HepG2 (cell line): Measurements from ENCODE around the gene GNG3. TPM values are rescaled to one million over a fixed set of nuclear protein-coding genes. Genes with fewer than 3 reads are reported as not detected.
A peak's percentile ranks its signal among the peaks of the same experiment; 100 is the strongest.

ENCODE experiments used
- ATAC-seq: fragments of 200-7000 bp; cut with Tn5 transposase; 3 replicates; pipeline ENCODE4 v1.9.1; 2020; ENCODE audit warnings: mild to moderate bottlenecking, moderate library complexity
- BruUV-seq: library from RNA; stranded (reverse); fragments of 400-500 nt; replicated peaks from 2 replicates; lab custom pipeline; 2021; lab: Mats Ljungman, UMichigan
- CTCF ChIA-PET: fragments of 300-600 bp; formaldehyde crosslinking; extraction: SDS; loops from one replicate; lab custom pipeline; 2021; ENCODE audit warnings: low total read pairs, inconsistent platforms, low intra/inter-chr PET ratio; lab: Yijun Ruan, JAX
- POLR2A ChIA-PET: fragments of 350-600 bp; sonication (Branson Sonifier 250); formaldehyde crosslinking; loops from one replicate; lab custom pipeline; 2020; ENCODE audit warnings: antibody characterized with exemption, inconsistent platforms; lab: Yijun Ruan, JAX
- DNase-seq: peaks from one replicate; pipeline ENCODE4 v3.0.0-alpha.2; 2015; ENCODE audit warnings: low spot score
- FAIRE-seq: peaks from 3 replicates; lab custom pipeline; 2011; peaks lifted over from hg19 to GRCh38; lab: Jason Lieb, UNC
- H2AFZ ChIP-seq: one replicate; pipeline ENCODE4 v1.6.1; 2011; ENCODE audit warnings: low read length, inconsistent platforms
- H3K27ac ChIP-seq: fragments of 300-600 bp; 3 replicates; pipeline ENCODE4 v1.8.0; 2011; ENCODE audit warnings: mixed run types, mild to moderate bottlenecking, mixed read lengths, low read length, inconsistent platforms; ENCODE audit not compliant: insufficient read depth; ENCODE audit errors: extremely low read length
- H3K27me3 ChIP-seq, 2 experiments: fragments of 200-600 bp in 1 of 2; 2 replicates in 1 of 2; 3 replicates in 1 of 2; pipeline versions ENCODE4 v1.6.0 to v1.8.0; 2011; ENCODE audit warnings: low read length in 2 of 2, mild to moderate bottlenecking in 2 of 2, moderate library complexity in 2 of 2, inconsistent platforms in 1 of 2; ENCODE audit not compliant: insufficient read depth in 2 of 2, control insufficient read depth in 1 of 2
- H3K36me3 ChIP-seq, 2 experiments: fragments of 200-600 bp in 1 of 2; replicated peaks in 1 of 2; 2 replicates in 1 of 2; 3 replicates in 1 of 2; pipeline versions ENCODE4 v1.5.1 to v1.8.0; 2011; ENCODE audit warnings: low read length in 2 of 2, inconsistent platforms in 1 of 2; ENCODE audit not compliant: insufficient read depth in 2 of 2, control insufficient read depth in 1 of 2
- H3K4me1 ChIP-seq: 2 replicates; pipeline ENCODE4 v1.5.1; 2012; ENCODE audit warnings: low read length, inconsistent platforms; ENCODE audit not compliant: insufficient read depth
- H3K4me2 ChIP-seq: 2 replicates; pipeline ENCODE4 v1.6.0; 2011; ENCODE audit warnings: low read depth, low read length, inconsistent platforms
- H3K4me3 ChIP-seq, 3 experiments: fragments of 200-600 bp in 1 of 3; sonication (generic), shearing (Covaris generic) in 1 of 3; replicated peaks in 1 of 3; 2 replicates each; pipeline ENCODE4 v1.5.1; 2011 to 2016; ENCODE audit warnings: low read length in 3 of 3, inconsistent platforms in 2 of 3, low read depth in 2 of 3, mild to moderate bottlenecking in 2 of 3, control low read depth in 1 of 3, mixed read lengths in 1 of 3; ENCODE audit not compliant: insufficient read depth in 1 of 3
- H3K79me2 ChIP-seq: one replicate; pipeline ENCODE4 v1.6.1; 2011; ENCODE audit warnings: low read length, inconsistent platforms; ENCODE audit not compliant: insufficient read depth
- H3K9ac ChIP-seq: 2 replicates; pipeline ENCODE4 v1.6.0; 2011; ENCODE audit warnings: mild to moderate bottlenecking, low read depth, low read length, inconsistent platforms; ENCODE audit not compliant: insufficient read depth
- H3K9me3 ChIP-seq: 2 replicates; pipeline ENCODE4 v1.5.1; 2012; ENCODE audit warnings: mild to moderate bottlenecking, low read length
- H4K20me1 ChIP-seq: 2 replicates; pipeline ENCODE4 v1.6.0; 2011; ENCODE audit warnings: inconsistent platforms, mild to moderate bottlenecking, low read length, moderate library complexity; ENCODE audit not compliant: insufficient read depth
- MAZ ChIP-seq, 2 experiments: sonication (generic) in 1 of 2; formaldehyde crosslinking in 1 of 2; IDR thresholded peaks; 2 replicates each; pipeline versions ENCODE4 v1.5.0 to v1.6.1; 2012 to 2020; ENCODE audit warnings: low read depth in 2 of 2, mild to moderate bottlenecking in 2 of 2, borderline replicate concordance in 1 of 2, improper control_type of control experiment in 1 of 2, low read length in 1 of 2, missing genetic modification reagents in 1 of 2, moderate library complexity in 1 of 2
- NFATC3 ChIP-seq: sonication (generic); formaldehyde crosslinking; IDR thresholded peaks from 2 replicates; pipeline ENCODE4 v1.5.1; 2020; ENCODE audit warnings: mild to moderate bottlenecking, missing genetic modification reagents
- RBM22 ChIP-seq: fragments of 200-400 bp; formaldehyde crosslinking; optimal IDR thresholded peaks from 2 replicates; pipeline ENCODE3; 2017; ENCODE audit warnings: mild to moderate bottlenecking, low read length, moderate library complexity
- TEAD3 ChIP-seq: optimal IDR thresholded peaks from 2 replicates; pipeline ENCODE3; 2016; ENCODE audit warnings: borderline replicate concordance
- ZFP90 ChIP-seq: sonication (generic); formaldehyde crosslinking; IDR thresholded peaks from 2 replicates; pipeline ENCODE4 v1.8.0; 2022; ENCODE audit warnings: missing genetic modification reagents, mild to moderate bottlenecking, inconsistent platforms, borderline replicate concordance
- ZNF546 ChIP-seq: sonication (generic); formaldehyde crosslinking; conservative IDR thresholded peaks from 2 replicates; pipeline ENCODE4 v1.8.1; 2023; ENCODE audit warnings: mild to moderate bottlenecking, missing genetic modification reagents
- ZNF619 ChIP-seq: sonication (generic); formaldehyde crosslinking; IDR thresholded peaks from 2 replicates; pipeline ENCODE4 v1.4.0; 2020; ENCODE audit warnings: mild to moderate bottlenecking, missing genetic modification reagents
- WGBS: methylation state at CpG from one replicate; pipeline ENCODE4 v1.1.6; 2017; ENCODE audit warnings: low lambda C conversion rate; 5-methylcytosine and 5-hydroxymethylcytosine counted together
- in situ Hi-C: cut with HindIII; loops from 2 replicates; pipeline ENCODE4 v1.10.0; 2017; ENCODE audit warnings: low pct_unique_long_range_greater_than_20kb; ENCODE audit not compliant: extremely low pct_ligation_motif_present
- intact Hi-C: fragments of 100-400 bp; cut with micrococcal nuclease; formaldehyde crosslinking; loops from one replicate; pipeline ENCODE4 v1.10.0; 2022; ENCODE audit not compliant: unreplicated experiment
- polyA plus RNA-seq, 8 experiments: library from polyadenylated mRNA; depleted of rRNA in 3 of 8; stranded (reverse) in 7 of 8; unstranded in 1 of 8; fragments of >200 nt; fragmentation: Illumina TruSeq in 4 of 8; extraction: Trizol in 4 of 8; gene quantifications; 2 replicates each; pipeline versions ENCODE4 v1.2.1 to v1.2.3, GENCODE V29; 2011 to 2016; ENCODE audit warnings: low read depth in 4 of 8, missing spikeins in 1 of 8, mixed read lengths in 1 of 8; ENCODE audit not compliant: insufficient read depth in 1 of 8
- total RNA-seq, 5 experiments: library from RNA; depleted of rRNA; stranded (reverse); fragments of >200 nt; fragmentation: Illumina TruSeq; extraction: Trizol; gene quantifications; 2 replicates each; pipeline ENCODE4 v1.2.3, GENCODE V29; 2016; ENCODE audit warnings: low read depth in 1 of 5
- TF ChIP-seq, protein P1 (sequence below): fragments of 450-650 bp; IDR thresholded peaks from 2 replicates; pipeline ENCODE4 v1.6.1; 2017; ENCODE audit warnings: mild to moderate bottlenecking
- TF ChIP-seq, protein P2 (sequence below): sonication (generic); formaldehyde crosslinking; IDR thresholded peaks from 2 replicates; pipeline ENCODE4 v1.5.0; 2020; ENCODE audit warnings: missing genetic modification reagents, mild to moderate bottlenecking, borderline replicate concordance
- TF ChIP-seq, protein P3 (sequence below): sonication (generic); formaldehyde crosslinking; IDR thresholded peaks from 2 replicates; pipeline ENCODE4 v1.5.0; 2020; ENCODE audit warnings: missing genetic modification reagents

GNG3 gene
- total and polyA plus RNA-seq, 2 of the 13 experiments (the other 11 are each of a cell fraction or from before 2014, with no cell fraction given), result not detected

DNA sequence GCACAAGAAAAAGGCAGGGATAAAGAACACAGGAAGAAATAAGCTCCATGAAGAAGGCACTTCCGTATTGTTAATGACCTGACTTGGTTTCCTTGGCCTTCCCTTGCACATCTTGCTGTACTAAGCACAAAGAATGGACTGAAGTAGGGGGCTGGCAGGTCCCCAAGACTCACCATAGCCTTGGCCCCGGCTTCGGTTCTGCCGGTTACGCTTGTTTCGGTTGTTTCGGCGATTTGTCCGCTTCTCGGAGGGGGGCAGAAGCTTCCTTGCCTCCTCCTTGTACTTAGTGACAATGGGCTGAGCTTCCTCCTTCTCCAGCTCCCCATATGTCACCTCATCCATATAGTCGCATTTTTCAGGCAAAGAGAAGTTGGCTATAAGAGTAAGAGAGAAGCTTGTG is 9.3 kb downstream of the GNG3 start:
- 98% methylated on average over 11 of the region's 11 CpGs for WGBS
- Histone ChIP-seq H3K4me1 (peaks cover 5% of the 10 kb centered on the region), H3K79me2 (peaks cover 22% of the 10 kb centered on the region), H3K27ac (no peak overlapping the region), H3K4me3 (no peak overlapping the region), H2AFZ (no peak overlapping the region), H3K36me3 (peaks cover 31 to 93% of the 10 kb centered on the region in 2 experiments), H3K27me3 (no peaks in the 10 kb centered on the region), H3K9me3 (no peaks in the 10 kb centered on the region), H4K20me1 (no peaks in the 10 kb centered on the region), H3K9ac (no peak overlapping the region), H3K4me2 (no peak overlapping the region)
- FAIRE-seq (no peak), DNase-seq (no peak), ATAC-seq (no peak)
- POLR2A ChIA-PET, result no interaction called here
- TF ChIP-seq RBM22, result peak; percentile 21
- TF ChIP-seq ZNF619 (CRISPR knock-in tag), result no peak
- no TSS peak for BruUV-seq
- in situ Hi-C loops (no loop called here), intact Hi-C loops (no loop called here)
- CTCF ChIA-PET, result no interaction called here

DNA sequence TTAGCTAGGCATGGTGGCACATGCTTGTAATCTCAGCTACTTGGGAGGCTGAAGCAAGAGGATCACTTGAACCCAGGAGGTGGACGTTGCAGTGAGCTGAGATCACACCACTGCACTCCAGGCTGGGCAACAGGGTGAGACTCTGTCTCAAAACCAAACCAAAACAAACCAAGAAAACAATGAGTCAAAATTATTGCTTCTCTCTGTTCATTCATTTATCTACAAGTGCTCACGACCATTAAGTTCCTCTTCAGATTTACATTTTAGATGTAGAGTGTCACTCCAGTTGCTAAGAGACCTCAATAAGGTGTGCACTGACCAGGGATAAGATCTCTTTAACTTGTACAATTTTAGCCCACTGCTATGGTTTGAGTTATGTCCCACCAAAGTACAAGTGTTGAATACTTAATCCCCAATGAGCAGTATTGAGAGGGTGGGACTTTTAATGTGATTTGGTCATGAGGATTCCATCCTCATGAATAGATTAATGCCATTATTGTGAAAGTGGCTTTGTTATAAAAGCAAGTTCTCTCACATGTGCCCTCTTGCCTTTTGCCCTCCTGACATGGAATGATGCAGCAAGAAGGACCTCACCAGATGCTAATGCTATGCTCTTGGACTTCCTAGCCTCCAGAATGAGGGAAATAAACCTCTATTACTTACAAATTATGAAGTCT is 12.0 kb downstream of the GNG3 start:
- no peak overlapping the region for H3K9ac ChIP-seq
- intact Hi-C loops (no loop called here), in situ Hi-C loops (no loop called here)
- 100% methylated on average over 2 of the region's 2 CpGs for WGBS
- BruUV-seq, result no TSS peak
- ATAC-seq, result no peak
- FAIRE-seq, result no peak
- H3K79me2 ChIP-seq, result peaks cover 46% of the 10 kb centered on the region
- CTCF ChIA-PET, result no interaction called here
- H3K36me3 ChIP-seq, result peaks cover 29 to 94% of the 10 kb centered on the region in 2 experiments
- no peak overlapping the region for H3K4me3 ChIP-seq
- no peaks in the 10 kb centered on the region for H3K9me3 ChIP-seq
- POLR2A ChIA-PET, result interaction anchor here (1.3 kb wide), 1 partner anchor 136 kb away, joined by 3 read pairs; no protein-coding TSS in a partner anchor
- peaks cover 31% of the 10 kb centered on the region for H3K4me1 ChIP-seq
- no peak overlapping the region for H3K27ac ChIP-seq
- no peak overlapping the region for H2AFZ ChIP-seq
- no peak for DNase-seq
- H3K4me2 ChIP-seq, result no peak overlapping the region
- peaks cover 8% of the 10 kb centered on the region for H4K20me1 ChIP-seq
- no peaks in the 10 kb centered on the region for H3K27me3 ChIP-seq
- TF ChIP-seq, protein P1, sequence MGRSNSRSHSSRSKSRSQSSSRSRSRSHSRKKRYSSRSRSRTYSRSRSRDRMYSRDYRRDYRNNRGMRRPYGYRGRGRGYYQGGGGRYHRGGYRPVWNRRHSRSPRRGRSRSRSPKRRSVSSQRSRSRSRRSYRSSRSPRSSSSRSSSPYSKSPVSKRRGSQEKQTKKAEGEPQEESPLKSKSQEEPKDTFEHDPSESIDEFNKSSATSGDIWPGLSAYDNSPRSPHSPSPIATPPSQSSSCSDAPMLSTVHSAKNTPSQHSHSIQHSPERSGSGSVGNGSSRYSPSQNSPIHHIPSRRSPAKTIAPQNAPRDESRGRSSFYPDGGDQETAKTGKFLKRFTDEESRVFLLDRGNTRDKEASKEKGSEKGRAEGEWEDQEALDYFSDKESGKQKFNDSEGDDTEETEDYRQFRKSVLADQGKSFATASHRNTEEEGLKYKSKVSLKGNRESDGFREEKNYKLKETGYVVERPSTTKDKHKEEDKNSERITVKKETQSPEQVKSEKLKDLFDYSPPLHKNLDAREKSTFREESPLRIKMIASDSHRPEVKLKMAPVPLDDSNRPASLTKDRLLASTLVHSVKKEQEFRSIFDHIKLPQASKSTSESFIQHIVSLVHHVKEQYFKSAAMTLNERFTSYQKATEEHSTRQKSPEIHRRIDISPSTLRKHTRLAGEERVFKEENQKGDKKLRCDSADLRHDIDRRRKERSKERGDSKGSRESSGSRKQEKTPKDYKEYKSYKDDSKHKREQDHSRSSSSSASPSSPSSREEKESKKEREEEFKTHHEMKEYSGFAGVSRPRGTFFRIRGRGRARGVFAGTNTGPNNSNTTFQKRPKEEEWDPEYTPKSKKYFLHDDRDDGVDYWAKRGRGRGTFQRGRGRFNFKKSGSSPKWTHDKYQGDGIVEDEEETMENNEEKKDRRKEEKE, result no peak
- TF ChIP-seq TEAD3 (CRISPR knock-in tag) (no peak), NFATC3 (no peak), MAZ (IDR thresholded peaks at IDR 0.05; ENCODE audit: borderline replicate concordance, low read depth, low read length) (no peak), MAZ (CRISPR knock-in tag; IDR thresholded peaks at IDR 0.05; ENCODE audit: low read depth) (no peak), ZFP90 (CRISPR knock-in tag) (no peak), ZNF546 (CRISPR knock-in tag) (no peak)
- TF ChIP-seq, protein P2, sequence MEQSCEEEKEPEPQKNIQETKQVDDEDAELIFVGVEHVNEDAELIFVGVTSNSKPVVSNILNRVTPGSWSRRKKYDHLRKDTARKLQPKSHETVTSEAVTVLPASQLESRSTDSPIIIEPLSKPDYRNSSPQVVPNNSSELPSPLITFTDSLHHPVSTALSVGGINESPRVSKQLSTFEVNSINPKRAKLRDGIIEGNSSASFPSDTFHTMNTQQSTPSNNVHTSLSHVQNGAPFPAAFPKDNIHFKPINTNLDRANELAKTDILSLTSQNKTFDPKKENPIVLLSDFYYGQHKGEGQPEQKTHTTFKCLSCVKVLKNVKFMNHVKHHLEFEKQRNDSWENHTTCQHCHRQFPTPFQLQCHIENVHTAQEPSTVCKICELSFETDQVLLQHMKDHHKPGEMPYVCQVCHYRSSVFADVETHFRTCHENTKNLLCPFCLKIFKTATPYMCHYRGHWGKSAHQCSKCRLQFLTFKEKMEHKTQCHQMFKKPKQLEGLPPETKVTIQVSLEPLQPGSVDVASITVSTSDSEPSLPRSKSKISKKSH (CRISPR knock-in tag), result no peak
- TF ChIP-seq, protein P3, sequence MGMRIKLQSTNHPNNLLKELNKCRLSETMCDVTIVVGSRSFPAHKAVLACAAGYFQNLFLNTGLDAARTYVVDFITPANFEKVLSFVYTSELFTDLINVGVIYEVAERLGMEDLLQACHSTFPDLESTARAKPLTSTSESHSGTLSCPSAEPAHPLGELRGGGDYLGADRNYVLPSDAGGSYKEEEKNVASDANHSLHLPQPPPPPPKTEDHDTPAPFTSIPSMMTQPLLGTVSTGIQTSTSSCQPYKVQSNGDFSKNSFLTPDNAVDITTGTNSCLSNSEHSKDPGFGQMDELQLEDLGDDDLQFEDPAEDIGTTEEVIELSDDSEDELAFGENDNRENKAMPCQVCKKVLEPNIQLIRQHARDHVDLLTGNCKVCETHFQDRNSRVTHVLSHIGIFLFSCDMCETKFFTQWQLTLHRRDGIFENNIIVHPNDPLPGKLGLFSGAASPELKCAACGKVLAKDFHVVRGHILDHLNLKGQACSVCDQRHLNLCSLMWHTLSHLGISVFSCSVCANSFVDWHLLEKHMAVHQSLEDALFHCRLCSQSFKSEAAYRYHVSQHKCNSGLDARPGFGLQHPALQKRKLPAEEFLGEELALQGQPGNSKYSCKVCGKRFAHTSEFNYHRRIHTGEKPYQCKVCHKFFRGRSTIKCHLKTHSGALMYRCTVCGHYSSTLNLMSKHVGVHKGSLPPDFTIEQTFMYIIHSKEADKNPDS (CRISPR knock-in tag), result no peak
